Measurements from ENCODE around the gene CXCR6. TPM values are rescaled to one million over a fixed set of nuclear protein-coding genes. Genes with fewer than 3 reads are reported as not detected.

CXCR6 gene
- total and polyA plus RNA-seq, 2 of the 13 experiments (the other 11 are each of a cell fraction or from before 2014, with no cell fraction given) = not detected

DNA sequence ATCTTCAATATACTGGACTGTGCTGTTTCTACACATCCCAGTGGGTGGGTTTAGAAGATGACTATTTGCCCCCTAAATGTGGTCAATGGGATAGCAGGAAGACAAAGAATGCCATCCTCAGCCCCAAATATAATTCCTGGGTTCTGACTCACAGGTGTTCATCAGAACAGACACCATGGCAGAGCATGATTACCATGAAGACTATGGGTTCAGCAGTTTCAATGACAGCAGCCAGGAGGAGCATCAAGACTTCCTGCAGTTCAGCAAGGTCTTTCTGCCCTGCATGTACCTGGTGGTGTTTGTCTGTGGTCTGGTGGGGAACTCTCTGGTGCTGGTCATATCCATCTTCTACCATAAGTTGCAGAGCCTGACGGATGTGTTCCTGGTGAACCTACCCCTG lies 3.0 kb downstream of the CXCR6 start:
- Histone ChIP-seq H3K9ac (ENCODE audit: insufficient read depth, low read depth, low read length) (no peak overlapping the region), H3K27ac (ENCODE audit: extremely low read length, insufficient read depth, low read length) (no peak overlapping the region), H3K4me3 (replicated peaks in 1 of 3; ENCODE audit: insufficient read depth in 1 of 3, low read depth in 2 of 3, low read length in 3 of 3) (no peak overlapping the region), H3K27me3 (ENCODE audit: control insufficient read depth in 1 of 2, insufficient read depth in 2 of 2, low read length in 2 of 2) (no peaks in the 10 kb centered on the region), H4K20me1 (ENCODE audit: insufficient read depth, low read length) (no peaks in the 10 kb centered on the region), H3K4me2 (ENCODE audit: low read depth, low read length) (no peak overlapping the region), H2AFZ (ENCODE audit: low read length) (no peak overlapping the region), H3K36me3 (replicated peaks in 1 of 2; ENCODE audit: control insufficient read depth in 1 of 2, insufficient read depth in 2 of 2, low read length in 2 of 2) (peaks cover 26 to 64% of the 10 kb centered on the region in 2 experiments; a peak in 4 of 5 replicates), H3K4me1 (ENCODE audit: insufficient read depth, low read length) (no peaks in the 10 kb centered on the region), H3K9me3 (ENCODE audit: low read length) (no peaks in the 10 kb centered on the region), H3K79me2 (ENCODE audit: insufficient read depth, low read length) (no peaks in the 10 kb centered on the region)
- DNase-seq (ENCODE audit: low spot score) = no peak
- ChIA-PET POLR2A (no interaction called here), CTCF (ENCODE audit: low intra/inter-chr PET ratio, low total read pairs) (no interaction called here)
- TF ChIP-seq, protein P1, sequence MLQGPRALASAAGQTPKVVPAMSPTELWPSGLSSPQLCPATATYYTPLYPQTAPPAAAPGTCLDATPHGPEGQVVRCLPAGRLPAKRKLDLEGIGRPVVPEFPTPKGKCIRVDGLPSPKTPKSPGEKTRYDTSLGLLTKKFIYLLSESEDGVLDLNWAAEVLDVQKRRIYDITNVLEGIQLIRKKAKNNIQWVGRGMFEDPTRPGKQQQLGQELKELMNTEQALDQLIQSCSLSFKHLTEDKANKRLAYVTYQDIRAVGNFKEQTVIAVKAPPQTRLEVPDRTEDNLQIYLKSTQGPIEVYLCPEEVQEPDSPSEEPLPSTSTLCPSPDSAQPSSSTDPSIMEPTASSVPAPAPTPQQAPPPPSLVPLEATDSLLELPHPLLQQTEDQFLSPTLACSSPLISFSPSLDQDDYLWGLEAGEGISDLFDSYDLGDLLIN (CRISPR knock-in tag; IDR thresholded peaks at IDR 0.05; ENCODE audit: borderline replicate concordance) = no peak
- TF ChIP-seq HNRNPL (IDR thresholded peaks at IDR 0.05; ENCODE audit: low read depth, low read length) (no peak), ZNF780A (CRISPR knock-in tag; IDR thresholded peaks at IDR 0.05) (no peak), CBX5 (CRISPR knock-in tag; IDR thresholded peaks at IDR 0.05; ENCODE audit: borderline replicate concordance) (no peak), ZNF17 (CRISPR knock-in tag; IDR thresholded peaks at IDR 0.05) (no peak), FOXA1 (IDR thresholded peaks at IDR 0.05) (no peak), FOXA1 (CRISPR knock-in tag; IDR thresholded peaks at IDR 0.05) (no peak)
- no peak for ATAC-seq
- no CpG with 5 or more reads among the region's 1 CpG for WGBS (ENCODE audit: low lambda C conversion rate)
- no TSS peak for BruUV-seq (replicated peaks)
- in situ Hi-C loops (cut with HindIII; ENCODE audit: extremely low pct_ligation_motif_present, low pct_unique_long_range_greater_than_20kb) = no loop called here
- intact Hi-C loops (cut with micrococcal nuclease; ENCODE audit: unreplicated experiment) = no loop called here
- no peak for FAIRE-seq

DNA sequence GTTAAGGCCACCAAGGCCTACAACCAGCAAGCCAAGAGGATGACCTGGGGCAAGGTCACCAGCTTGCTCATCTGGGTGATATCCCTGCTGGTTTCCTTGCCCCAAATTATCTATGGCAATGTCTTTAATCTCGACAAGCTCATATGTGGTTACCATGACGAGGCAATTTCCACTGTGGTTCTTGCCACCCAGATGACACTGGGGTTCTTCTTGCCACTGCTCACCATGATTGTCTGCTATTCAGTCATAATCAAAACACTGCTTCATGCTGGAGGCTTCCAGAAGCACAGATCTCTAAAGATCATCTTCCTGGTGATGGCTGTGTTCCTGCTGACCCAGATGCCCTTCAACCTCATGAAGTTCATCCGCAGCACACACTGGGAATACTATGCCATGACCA lies 3.6 kb downstream of the CXCR6 start:
- WGBS (ENCODE audit: low lambda C conversion rate) = 94% methylated on average over 2 of the region's 3 CpGs
- H3K27me3 ChIP-seq (ENCODE audit: control insufficient read depth in 1 of 2, insufficient read depth in 2 of 2, low read length in 2 of 2) = no peaks in the 10 kb centered on the region
- no peak overlapping the region for H3K4me3 ChIP-seq (replicated peaks in 1 of 3; ENCODE audit: insufficient read depth in 1 of 3, low read depth in 2 of 3, low read length in 3 of 3)
- H3K27ac ChIP-seq (ENCODE audit: extremely low read length, insufficient read depth, low read length) = no peak overlapping the region
- ATAC-seq = no peak
- DNase-seq (ENCODE audit: low spot score) = no peak
- H3K9ac ChIP-seq (ENCODE audit: insufficient read depth, low read depth, low read length) = no peak overlapping the region
- intact Hi-C loops (cut with micrococcal nuclease; ENCODE audit: unreplicated experiment) (no loop called here), in situ Hi-C loops (cut with HindIII; ENCODE audit: extremely low pct_ligation_motif_present, low pct_unique_long_range_greater_than_20kb) (no loop called here)
- no TSS peak for BruUV-seq (replicated peaks)
- no peak for TF ChIP-seq EEA1 (CRISPR knock-in tag; IDR thresholded peaks at IDR 0.05; ENCODE audit: borderline replicate concordance)
- TF ChIP-seq ZNF660 (CRISPR knock-in tag; IDR thresholded peaks at IDR 0.05; ENCODE audit: borderline replicate concordance, low read depth) = no peak
- H3K36me3 ChIP-seq (replicated peaks in 1 of 2; ENCODE audit: control insufficient read depth in 1 of 2, insufficient read depth in 2 of 2, low read length in 2 of 2) = peaks cover 31 to 69% of the 10 kb centered on the region in 2 experiments; a peak in 4 of 5 replicates
- no peaks in the 10 kb centered on the region for H3K79me2 ChIP-seq (ENCODE audit: insufficient read depth, low read length)
- no peak for FAIRE-seq
- no peaks in the 10 kb centered on the region for H4K20me1 ChIP-seq (ENCODE audit: insufficient read depth, low read length)
- POLR2A ChIA-PET = no interaction called here
- no peak overlapping the region for H3K4me2 ChIP-seq (ENCODE audit: low read depth, low read length)
- H3K4me1 ChIP-seq (ENCODE audit: insufficient read depth, low read length) = no peaks in the 10 kb centered on the region
- CTCF ChIA-PET (ENCODE audit: low intra/inter-chr PET ratio, low total read pairs) = no interaction called here
- no peaks in the 10 kb centered on the region for H3K9me3 ChIP-seq (ENCODE audit: low read length)
- H2AFZ ChIP-seq (ENCODE audit: low read length) = no peak overlapping the region
